Upper lobe of right lung (tissue), 1 donor: ENCODE measurements around the gene RBL1. TPM values are rescaled to one million over a fixed set of nuclear protein-coding genes. Genes with fewer than 3 reads are reported as not detected.

ENCODE experiments used
- ATAC-seq: fragments of 200-7000 bp; cut with Tn5 transposase; one replicate; pipeline ENCODE4 v1.9.1; 2020; ENCODE audit warnings: mild to moderate bottlenecking, moderate library complexity
- DNase-seq: peaks from one replicate; pipeline ENCODE4 v3.0.0-alpha.2; 2020
- H3K27ac ChIP-seq: fragments of 200-600 bp; one replicate; pipeline ENCODE4 v1.8.0; 2022
- H3K27me3 ChIP-seq: fragments of 200-600 bp; one replicate; pipeline ENCODE4 v1.8.0; 2022; ENCODE audit warnings: mild to moderate bottlenecking
- H3K36me3 ChIP-seq: fragments of 200-600 bp; one replicate; pipeline ENCODE4 v1.8.0; 2022
- H3K4me1 ChIP-seq: fragments of 200-600 bp; one replicate; pipeline ENCODE4 v1.8.0; 2022
- H3K4me3 ChIP-seq: fragments of 200-600 bp; one replicate; pipeline ENCODE4 v1.8.0; 2022; ENCODE audit warnings: mild to moderate bottlenecking
- H3K9me3 ChIP-seq: fragments of 200-600 bp; one replicate; pipeline ENCODE4 v1.8.0; 2022
- CTCF ChIP-seq: fragments of 200-600 bp; IDR thresholded peaks from one replicate; pipeline ENCODE4 v1.8.0; 2022; ENCODE audit warnings: antibody characterized with exemption
- intact Hi-C: fragments of 100-400 bp; cut with DNase I; formaldehyde crosslinking; loops from one replicate; pipeline ENCODE4 v1.11.0; 2022
- total RNA-seq: library from RNA; stranded (reverse); fragmentation: NEBNext Ultra II Directional; extraction: Animal tissue kit (Norgen Biotek cat#: 25700); gene quantifications from one replicate; pipeline ENCODE4 v1.2.1, GENCODE V29; 2021
- donor health status: DM: no; HTN: yes; CAD: no; lungs with severe emphysema.

RBL1 gene
- total RNA-seq, 1 donor from 2014 or later = 5.7 TPM

DNA sequence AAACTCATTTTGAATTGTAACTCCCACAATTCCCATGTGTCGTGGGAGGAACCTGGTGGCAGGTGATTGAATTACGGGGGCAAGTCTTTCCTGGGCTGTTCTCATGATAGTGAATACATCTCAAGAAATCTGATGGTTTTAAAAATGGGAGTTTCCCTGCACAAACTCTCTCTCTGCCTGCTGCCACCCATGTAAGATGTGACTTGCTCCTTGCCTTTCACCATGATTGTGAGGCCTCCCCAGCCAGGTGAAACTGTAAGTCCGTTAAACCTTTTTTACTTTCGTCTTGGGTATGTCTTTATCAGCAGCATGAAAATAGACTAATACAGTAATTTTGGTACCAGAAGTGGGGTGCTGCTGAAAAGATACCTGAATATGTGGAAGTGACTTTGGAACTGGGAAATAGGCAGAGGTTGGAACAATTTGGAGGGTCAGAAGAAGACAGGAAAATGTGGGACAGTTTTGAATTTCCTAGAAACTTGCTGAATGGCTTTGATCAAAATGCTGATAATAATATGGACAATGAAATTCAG lies 102.9 kb downstream of the RBL1 start:
- Histone ChIP-seq H3K4me3 (no peak overlapping the region), H3K9me3 (no peaks in the 10 kb centered on the region)
- intact Hi-C loops = no loop called here

GRCh38 chr20:36991703-36992102 lies 104.1 kb downstream of the RBL1 start:
- intact Hi-C loops = no loop called here
- H3K36me3 ChIP-seq = no peaks in the 10 kb centered on the region
- H3K27me3 ChIP-seq = no peaks in the 10 kb centered on the region
- H3K27ac ChIP-seq = no peak overlapping the region
- H3K9me3 ChIP-seq = no peaks in the 10 kb centered on the region
- no peak for TF ChIP-seq CTCF
- no peaks in the 10 kb centered on the region for H3K4me1 ChIP-seq
- no peak overlapping the region for H3K4me3 ChIP-seq
- ATAC-seq (peak; percentile 52), DNase-seq (no peak)

More for the DNA sequence above, 102.9 kb downstream of the RBL1 start:
- Histone ChIP-seq H3K27me3 (no peaks in the 10 kb centered on the region), H3K36me3 (no peaks in the 10 kb centered on the region), H3K27ac (no peak overlapping the region), H3K4me1 (no peaks in the 10 kb centered on the region)
- TF ChIP-seq CTCF = no peak
- no peak for DNase-seq
- ATAC-seq = no peak

- Histone ChIP-seq H3K9me3 (no peaks in the 10 kb centered on the region), H3K27me3 (no peaks in the 10 kb centered on the region), H3K4me3 (peak overlapping the region; percentile 21), H3K4me1 (no peaks in the 10 kb centered on the region), H3K36me3 (no peaks in the 10 kb centered on the region), H3K27ac (peak overlapping the region; percentile 47)
- ATAC-seq = peak; percentile 89
- TF ChIP-seq CTCF = no peak
- DNase-seq = no peak
- intact Hi-C loops = no loop called here
Measured at GRCh38 chr20:36989797-36990196, 106.0 kb downstream of the RBL1 start.

DNA sequence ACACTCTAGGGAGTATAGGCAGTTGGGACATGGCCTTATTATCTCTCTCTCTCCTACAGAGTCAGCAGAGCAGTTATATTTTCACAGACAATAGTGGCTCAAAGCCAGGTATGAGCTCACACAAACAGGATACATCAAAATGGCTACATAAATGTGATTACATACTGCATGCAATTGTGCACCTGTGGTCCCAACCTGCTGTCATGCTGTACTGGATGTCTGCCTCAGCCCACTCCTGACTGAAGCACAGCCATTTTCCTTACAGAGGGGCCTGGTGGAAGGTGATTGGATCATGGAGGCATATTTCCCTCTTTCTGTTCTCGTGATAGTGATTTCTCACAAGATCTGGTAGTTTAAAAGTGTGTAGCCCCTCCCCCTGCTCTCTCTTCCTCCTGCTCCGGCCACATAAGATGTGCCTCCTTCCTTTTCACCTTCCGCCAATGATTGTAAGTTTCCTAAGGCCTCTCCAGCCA lies 107.3 kb downstream of the RBL1 start:
- Histone ChIP-seq H3K27me3 (no peaks in the 10 kb centered on the region), H3K4me3 (no peak overlapping the region), H3K9me3 (no peaks in the 10 kb centered on the region), H3K36me3 (no peaks in the 10 kb centered on the region), H3K4me1 (no peaks in the 10 kb centered on the region), H3K27ac (peak overlapping the region; percentile 21)
- peak; percentile 62 for ATAC-seq
- DNase-seq = no peak
- intact Hi-C loops = no loop called here
- TF ChIP-seq CTCF = no peak

- no peaks in the 10 kb centered on the region for H3K4me1 ChIP-seq
- no peak for ATAC-seq
- DNase-seq = no peak
- no peaks in the 10 kb centered on the region for H3K27me3 ChIP-seq
- intact Hi-C loops = no loop called here
- H3K36me3 ChIP-seq = no peaks in the 10 kb centered on the region
- H3K27ac ChIP-seq = no peak overlapping the region
- H3K4me3 ChIP-seq = no peak overlapping the region
- H3K9me3 ChIP-seq = no peaks in the 10 kb centered on the region
- no peak for TF ChIP-seq CTCF
Measured at GRCh38 chr20:36984257-36984638, 111.5 kb downstream of the RBL1 start.
